HG02973 (cell line): ENCODE data around the gene ANXA7.
"Not testable (repeated sequence)": the region's sequence is repeated elsewhere in the genome, so short reads cannot be mapped to it uniquely, and the experiment has no call there.

Experiments used
- ATAC-seq: cut with Tn5 transposase; IDR thresholded peaks from one replicate; pipeline ENCODE4 v1.9.1; 2021; ENCODE audit warnings: moderate library complexity; ENCODE audit not compliant: unreplicated experiment

Gene ANXA7

GRCh38 chr10:73408061-73408460, 5.8 kb downstream of the ANXA7 start:
- no peak for ATAC-seq

DNA sequence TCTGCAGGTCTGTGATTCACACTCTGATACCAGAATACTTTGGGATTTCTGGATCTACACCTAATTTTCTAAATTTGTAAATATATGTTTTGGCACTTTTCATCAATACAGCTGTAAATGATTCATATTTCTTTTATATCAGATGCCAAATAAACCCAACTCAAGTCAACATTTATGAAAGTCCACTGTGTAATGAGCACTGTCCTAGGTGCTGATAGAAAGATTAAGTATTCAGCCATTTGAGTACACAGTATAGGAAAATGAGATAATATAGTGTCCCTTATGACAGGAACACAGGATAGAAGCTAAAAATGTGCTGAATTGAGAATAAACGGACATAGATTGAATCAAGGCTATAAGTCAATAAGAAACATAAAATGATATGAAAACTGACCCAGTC, 6.4 kb downstream of the ANXA7 start:
- ATAC-seq, result no peak

GRCh38 chr10:73406846-73407245, 7.0 kb downstream of the ANXA7 start:
- no peak for ATAC-seq

GRCh38 chr10:73405556-73405955, 8.3 kb downstream of the ANXA7 start:
- ATAC-seq, result no peak

DNA sequence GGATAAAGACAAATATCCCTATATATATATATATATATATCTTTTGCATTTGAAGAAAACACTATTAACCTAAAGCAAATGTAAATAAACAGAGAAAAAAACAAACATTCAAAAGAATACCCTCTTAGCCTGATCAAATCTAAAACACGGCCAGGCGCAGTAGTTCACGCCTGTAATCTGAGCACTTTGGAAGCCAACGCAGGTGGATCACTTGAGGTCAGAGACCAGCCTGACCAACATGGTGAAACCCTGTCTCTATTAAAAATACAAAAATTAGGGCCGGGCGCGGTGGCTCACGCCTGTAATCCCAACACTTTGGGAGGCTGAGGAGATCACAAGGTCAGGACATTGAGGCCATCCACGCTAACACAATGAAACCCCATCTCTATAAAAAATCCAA, 9.2 kb downstream of the ANXA7 start:
- ATAC-seq, result no peak

DNA sequence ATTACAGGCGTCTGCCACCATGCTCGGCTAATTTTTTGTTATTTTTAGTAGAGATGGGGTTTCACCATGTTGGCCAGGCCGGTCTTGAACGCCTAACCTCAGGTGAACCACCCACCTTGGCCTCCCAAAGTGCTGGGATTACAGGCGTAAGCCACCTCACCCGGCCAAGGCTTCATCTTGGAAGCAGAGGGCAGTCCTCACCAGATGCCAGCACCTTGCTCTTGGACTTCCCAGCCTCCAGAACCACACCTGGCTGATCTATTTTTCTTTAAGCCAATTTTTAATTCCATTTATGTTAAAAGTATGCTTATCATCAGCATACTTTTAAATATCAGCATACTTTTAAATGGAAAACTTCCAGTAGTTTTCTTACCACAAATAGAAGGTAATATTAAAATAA, 12.2 kb downstream of the ANXA7 start:
- no peak for ATAC-seq

- no peak for ATAC-seq
Observed at GRCh38 chr10:73399063-73399462, 14.8 kb downstream of the ANXA7 start.

DNA sequence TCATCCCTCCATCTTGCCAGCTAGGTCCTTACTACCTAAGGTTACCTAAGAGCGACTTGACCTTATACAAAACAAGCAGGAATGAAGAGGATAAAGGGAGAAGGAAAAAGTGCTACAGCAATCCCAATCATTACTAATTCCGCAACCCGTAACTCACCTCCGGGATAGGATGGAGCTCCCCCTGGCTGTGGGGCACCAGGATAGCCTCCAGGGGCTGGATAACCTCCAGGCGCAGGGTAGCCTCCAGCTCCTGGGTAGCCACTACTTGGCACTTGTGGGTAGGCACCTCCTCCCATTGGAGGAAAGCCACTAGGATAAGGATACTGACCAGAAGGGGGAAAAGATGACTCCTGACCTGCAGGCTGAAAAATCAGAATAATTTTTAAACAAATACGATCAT, 15.8 kb downstream of the ANXA7 start:
- no peak for ATAC-seq

GRCh38 chr10:73394325-73394724, 19.5 kb downstream of the ANXA7 start:
- ATAC-seq, result not testable (repeated sequence)

DNA sequence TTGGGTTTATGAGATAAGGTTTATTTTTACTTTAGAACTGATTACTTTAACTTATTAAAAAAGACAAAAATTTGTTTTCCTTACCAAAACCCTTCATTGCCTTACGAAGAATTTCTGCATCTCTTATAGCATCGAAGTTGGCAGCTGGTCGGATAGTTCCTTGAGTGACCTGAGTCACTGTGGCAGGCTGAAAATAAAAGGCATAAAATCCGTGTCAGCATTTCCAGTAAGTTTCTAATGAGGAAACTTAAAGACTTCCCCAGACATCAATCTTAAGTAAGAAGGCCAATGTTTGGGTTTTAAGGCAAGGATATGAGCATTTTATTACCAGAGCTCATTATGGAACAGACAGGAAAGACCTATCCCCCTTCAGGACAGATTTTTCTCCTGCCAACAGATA, 25.6 kb downstream of the ANXA7 start:
- no peak for ATAC-seq

GRCh38 chr10:73386583-73386982, 27.3 kb downstream of the ANXA7 start:
- ATAC-seq, result no peak

DNA sequence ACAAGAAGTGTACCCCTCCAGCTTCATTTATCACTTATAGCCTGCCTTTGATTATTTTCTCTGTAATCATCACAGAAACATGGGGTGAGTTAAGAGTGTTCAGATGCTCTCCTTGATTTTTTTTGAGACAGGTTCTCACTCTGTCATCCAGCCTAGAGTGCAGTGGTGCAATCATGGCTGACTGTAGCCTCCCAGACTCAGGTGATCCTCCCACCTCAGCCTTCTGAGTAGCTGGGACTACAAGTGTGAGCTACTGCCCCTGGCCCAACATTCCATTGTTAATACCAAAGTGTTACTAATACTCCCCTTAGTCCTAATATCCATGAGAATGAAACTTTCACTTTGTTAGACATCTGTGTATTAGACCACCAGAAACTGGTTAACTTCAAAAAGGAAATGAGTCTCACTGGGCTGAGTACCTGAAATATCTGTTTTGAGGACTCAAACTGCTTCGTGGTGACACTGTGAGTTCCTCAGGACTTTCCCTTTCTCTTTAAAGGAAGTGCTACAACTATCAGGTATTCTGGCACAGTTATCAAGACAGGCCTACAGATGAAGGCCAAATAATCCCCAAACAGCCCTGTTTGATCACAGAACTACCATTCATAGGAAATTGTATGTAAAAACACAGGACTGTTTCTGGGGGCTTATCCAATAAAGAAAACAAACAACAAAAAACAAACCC, 34.7 kb downstream of the ANXA7 start:
- ATAC-seq, result no peak

DNA sequence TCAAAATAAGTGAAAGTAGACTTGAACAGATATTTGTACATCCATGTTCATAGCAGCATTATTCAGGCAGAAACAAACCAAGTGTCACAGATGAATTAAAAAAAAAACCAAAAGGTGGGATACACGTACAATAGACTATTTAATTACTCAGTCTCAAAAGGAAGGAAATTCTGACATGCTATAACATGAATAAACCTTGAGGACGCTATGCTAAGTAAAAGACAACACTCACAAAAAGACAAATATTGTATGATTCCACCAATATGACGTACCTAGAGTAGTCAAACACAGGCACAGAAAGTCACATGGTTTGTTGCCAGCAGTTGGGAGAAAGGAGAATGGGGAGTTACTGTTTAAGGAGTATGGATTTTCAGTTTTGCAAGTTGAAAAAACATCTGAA, 37.2 kb downstream of the ANXA7 start:
- no peak for ATAC-seq

GRCh38 chr10:73368238-73368637, 45.6 kb downstream of the ANXA7 start:
- ATAC-seq, result no peak

DNA sequence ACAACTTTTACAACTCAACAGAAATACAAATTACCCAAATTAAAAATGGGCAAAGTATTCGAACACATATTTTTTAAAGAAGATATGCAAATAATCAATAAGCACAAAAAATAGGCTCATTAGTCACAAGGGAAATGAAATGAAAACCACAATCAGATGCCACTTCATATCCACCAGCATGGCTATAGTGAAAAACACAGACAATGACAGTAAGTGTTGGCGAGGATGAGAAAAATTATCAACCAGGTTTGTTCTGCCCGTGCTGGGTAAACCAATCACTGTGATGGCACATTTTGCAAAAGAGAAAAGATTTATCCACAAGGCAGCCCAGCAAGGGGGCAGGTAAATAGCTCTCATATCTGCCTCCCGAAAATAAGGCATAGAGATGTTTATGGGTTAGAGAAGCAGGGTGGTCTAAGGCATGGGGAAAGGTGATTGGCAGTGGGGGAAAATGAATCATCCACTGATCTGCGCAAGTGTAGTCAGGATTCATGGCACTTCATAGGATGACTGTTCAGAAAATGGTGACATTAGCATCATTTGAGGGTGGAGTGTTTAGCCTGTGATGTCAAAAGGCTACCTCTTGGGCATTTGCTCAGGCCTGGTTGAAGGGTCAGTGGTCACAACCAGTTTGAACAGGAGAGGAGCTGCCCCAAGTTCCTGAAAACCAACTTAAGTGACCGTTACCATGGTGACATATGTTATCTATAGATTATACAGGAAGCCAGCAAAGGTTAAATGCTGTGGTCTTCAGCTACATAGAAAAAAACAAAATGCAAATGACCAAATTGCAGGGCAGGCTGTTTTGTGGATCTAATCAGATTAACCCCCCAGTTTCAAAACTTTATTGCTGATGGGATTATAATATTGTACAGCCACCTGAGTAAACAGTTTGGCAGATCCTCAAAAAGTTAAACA, 47.2 kb downstream of the ANXA7 start:
- ATAC-seq, result no peak

DNA sequence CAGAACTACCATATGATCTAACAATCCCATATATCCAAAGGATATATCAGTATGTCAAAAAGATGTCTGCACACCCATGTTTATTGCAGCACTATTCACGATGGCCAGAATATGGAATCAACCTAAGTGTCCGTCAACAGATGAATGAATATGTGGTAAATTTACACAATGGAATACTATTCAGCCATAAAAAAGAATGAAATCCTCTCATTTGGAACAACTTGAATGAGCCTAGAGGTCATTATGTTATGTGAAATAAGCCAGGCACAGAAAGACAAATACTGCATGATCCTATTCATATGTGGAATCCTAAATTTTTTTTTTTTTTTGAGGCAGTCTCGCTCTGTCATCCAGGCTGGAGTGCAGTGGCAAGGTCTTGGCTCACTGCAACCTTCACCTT, 48.9 kb downstream of the ANXA7 start:
- ATAC-seq, result no peak

DNA sequence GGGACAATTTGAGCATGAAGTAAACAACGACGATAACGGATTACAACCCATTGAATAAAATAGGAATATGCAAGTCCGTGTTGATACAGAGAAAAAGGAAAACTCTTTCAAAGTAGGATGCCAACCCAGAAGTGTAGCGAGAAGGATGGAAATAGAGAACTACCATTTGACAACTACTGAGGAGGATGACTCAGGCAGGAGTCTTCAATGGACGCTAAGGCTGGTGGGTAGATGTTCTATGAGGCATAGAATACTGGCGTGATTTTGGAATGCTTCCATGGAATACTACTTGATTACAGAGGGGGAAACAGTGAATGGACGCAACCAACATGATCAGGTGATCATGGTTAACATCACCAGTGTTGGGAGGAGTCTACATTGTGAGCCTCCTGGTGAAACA, 54.4 kb downstream of the ANXA7 start:
- ATAC-seq, result no peak

GRCh38 chr10:73358331-73359279, 55.3 kb downstream of the ANXA7 start, which contains the start of gene CFAP70:
CFAP70 (minus strand) TSS chr10:73358864; CDS start chr10:73354796, 4,068 bp downstream.
- ATAC-seq, result peak; percentile 78

GRCh38 chr10:73357821-73358220, 56.0 kb downstream of the ANXA7 start:
- ATAC-seq, result peak; percentile 11

- ATAC-seq, result no peak
Observed at GRCh38 chr10:73357166-73357565, 56.7 kb downstream of the ANXA7 start.

GRCh38 chr10:73344269-73344668, 69.6 kb downstream of the ANXA7 start:
- no peak for ATAC-seq
